Common myeloid progenitor, CD34-positive (primary cell): Measurements from ENCODE around the gene CFI.
"Not testable (repeated sequence)": the region's sequence is repeated elsewhere in the genome, so short reads cannot be mapped to it uniquely, and the experiment has no call there.

Experiments
- CTCF ChIA-PET: fragments of 350-600 bp; sonication (Branson Sonifier 250); formaldehyde crosslinking; loops from one replicate; lab custom pipeline; 2021; ENCODE audit warnings: antibody characterized with exemption; lab: Charles Lee
- POLR2A ChIA-PET: fragments of 350-600 bp; sonication (Branson Sonifier 250); formaldehyde crosslinking; loops from one replicate; lab custom pipeline; 2021; ENCODE audit warnings: antibody characterized with exemption; lab: Charles Lee
- DNase-seq, 3 donors: peaks; one replicate each; pipeline versions ENCODE4 v3.0.0 to v3.0.0-alpha.2; 2013
- H3K27ac ChIP-seq, 2 experiments: 1 replicate in 1 of 2; 2 replicates in 1 of 2; pipeline ENCODE4 v1.7.0; 2013; ENCODE audit warnings: inconsistent platforms in 2 of 2, low read length in 2 of 2, mild to moderate bottlenecking in 2 of 2, low read depth in 1 of 2, moderate library complexity in 1 of 2; ENCODE audit not compliant: severe bottlenecking in 2 of 2, insufficient read depth in 1 of 2, poor library complexity in 1 of 2
- H3K27me3 ChIP-seq, 5 experiments: replicated peaks in 2 of 5; 1 replicate in 3 of 5; 2 replicates in 2 of 5; pipeline versions ENCODE4 v1.6.1 to v1.7.0; 2013; ENCODE audit warnings: low read length in 4 of 5, mild to moderate bottlenecking in 2 of 5, moderate library complexity in 2 of 5, inconsistent platforms in 1 of 5; ENCODE audit not compliant: insufficient read depth in 5 of 5, control insufficient read depth in 4 of 5
- H3K36me3 ChIP-seq, 4 experiments: 1 replicate in 2 of 4; 2 replicates in 2 of 4; pipeline versions ENCODE4 v1.6.1 to v1.7.0; 2013; ENCODE audit warnings: low read length in 3 of 4, control low read depth in 1 of 4, mild to moderate bottlenecking in 1 of 4; ENCODE audit not compliant: control insufficient read depth in 4 of 4, insufficient read depth in 4 of 4
- H3K4me1 ChIP-seq, 4 experiments: 1 replicate in 3 of 4; 2 replicates in 1 of 4; pipeline versions ENCODE4 v1.6.1 to v1.7.1; 2013; ENCODE audit warnings: low read length in 3 of 4, mild to moderate bottlenecking in 3 of 4, control low read depth in 1 of 4, inconsistent platforms in 1 of 4, moderate library complexity in 1 of 4; ENCODE audit not compliant: control insufficient read depth in 4 of 4, insufficient read depth in 4 of 4; ENCODE audit errors: control extremely low read depth in 1 of 4
- H3K4me3 ChIP-seq, 7 experiments: 1 replicate in 4 of 7; 2 replicates in 3 of 7; pipeline versions ENCODE4 v1.5.1 to v1.7.0; 2013; ENCODE audit warnings: mild to moderate bottlenecking in 7 of 7, low read length in 6 of 7, moderate library complexity in 6 of 7, inconsistent platforms in 2 of 7, low read depth in 2 of 7, control low read depth in 1 of 7; ENCODE audit not compliant: insufficient read depth in 4 of 7, control insufficient read depth in 1 of 7; ENCODE audit errors: extremely low read depth in 1 of 7
- H3K9me3 ChIP-seq, 5 experiments: 1 replicate in 4 of 5; 2 replicates in 1 of 5; pipeline versions ENCODE4 v1.6.1 to v1.7.1; 2013; ENCODE audit warnings: low read length in 4 of 5, mild to moderate bottlenecking in 2 of 5, inconsistent platforms in 1 of 5, low read depth in 1 of 5, moderate library complexity in 1 of 5; ENCODE audit not compliant: control insufficient read depth in 4 of 5, insufficient read depth in 2 of 5; ENCODE audit errors: control extremely low read depth in 1 of 5
- WGBS: methylation state at CpG from one replicate; pipeline ENCODE4 v1.1.5; 2013; ENCODE audit not compliant: insufficient coverage; 5-methylcytosine and 5-hydroxymethylcytosine counted together

The CFI gene

GRCh38 chr4:109798866-109799265 is 2.9 kb downstream of the CFI start:
- H3K27me3 ChIP-seq: no peaks in the 10 kb centered on the region
- H3K36me3 ChIP-seq: peaks cover 0 to 3% (median 0%) of the 10 kb centered on the region in 4 experiments
- H3K4me3 ChIP-seq: no peak overlapping the region
- H3K9me3 ChIP-seq: peaks cover 0 to 25% (median 6%) of the 10 kb centered on the region in 5 experiments
- H3K27ac ChIP-seq: no peak overlapping the region
- ChIA-PET CTCF (no interaction called here), POLR2A (no interaction called here)
- H3K4me1 ChIP-seq: peaks cover 0 to 18% (median 5%) of the 10 kb centered on the region in 4 experiments
- DNase-seq: no peak

DNA sequence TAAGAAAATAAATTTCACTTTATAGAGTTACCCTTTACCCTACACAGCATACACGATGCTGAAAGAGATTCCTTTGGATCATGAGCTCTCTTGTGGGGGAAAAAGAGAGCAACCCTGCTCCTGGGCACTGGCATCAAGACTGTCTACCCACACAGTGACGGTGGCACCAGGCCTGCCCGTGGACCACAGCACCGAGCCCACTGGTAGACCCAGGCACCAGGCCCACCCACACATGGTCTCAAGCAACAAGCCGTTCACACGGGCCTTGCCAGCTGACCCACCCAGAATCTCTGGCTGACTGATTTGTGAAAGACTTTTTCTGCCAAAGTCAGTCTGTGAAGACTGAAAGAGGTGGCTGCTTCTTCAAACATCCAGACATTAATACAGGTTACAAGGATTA is 6.7 kb downstream of the CFI start:
- Histone ChIP-seq H3K9me3 (peaks cover 0 to 32% (median 6%) of the 10 kb centered on the region in 5 experiments), H3K4me1 (no peaks in the 10 kb centered on the region), H3K27ac (no peak overlapping the region), H3K27me3 (no peaks in the 10 kb centered on the region), H3K36me3 (peaks cover 0 to 6% (median 0%) of the 10 kb centered on the region in 4 experiments), H3K4me3 (no peak overlapping the region)
- ChIA-PET CTCF (interaction anchor here (0.6 to 1.3 kb wide), 4 partner anchors 9 to 93 kb away, joined by 3 to 4 read pairs (median 4); no protein-coding TSS in a partner anchor), POLR2A (no interaction called here)
- DNase-seq: no peak
- WGBS: no CpG with 5 or more reads among the region's 6 CpGs

DNA sequence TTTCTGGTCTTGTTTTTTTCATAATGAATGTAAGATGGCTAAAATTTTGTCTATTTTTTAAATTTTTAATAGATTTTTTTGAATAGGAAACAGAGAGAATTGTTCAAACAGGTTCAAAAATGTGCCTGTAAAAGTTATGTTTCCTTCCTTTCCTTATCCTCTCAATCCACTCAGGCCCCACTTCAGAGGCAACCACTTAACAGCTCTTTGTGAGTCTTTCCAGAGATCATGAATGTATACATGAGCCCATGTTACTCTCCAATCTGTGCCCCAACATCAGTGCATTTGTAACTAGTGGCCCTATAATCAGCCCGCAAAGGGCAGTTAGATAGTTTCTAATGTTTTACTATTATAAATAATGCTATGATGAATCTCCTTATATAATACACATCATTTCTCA is 14.0 kb downstream of the CFI start:
- H3K27ac ChIP-seq: no peak overlapping the region
- H3K36me3 ChIP-seq: no peaks in the 10 kb centered on the region
- H3K27me3 ChIP-seq: no peaks in the 10 kb centered on the region
- CTCF ChIA-PET: no interaction called here
- POLR2A ChIA-PET: no interaction called here
- H3K4me3 ChIP-seq: no peak overlapping the region
- peaks cover 0 to 3% (median under 1%) of the 10 kb centered on the region in 5 experiments for H3K9me3 ChIP-seq
- WGBS: no CpG with 5 or more reads among the region's 1 CpG
- no peaks in the 10 kb centered on the region for H3K4me1 ChIP-seq
- DNase-seq: no peak

GRCh38 chr4:109786846-109787245 is 15.0 kb downstream of the CFI start:
- H3K9me3 ChIP-seq: peaks cover 0 to 3% (median 0%) of the 10 kb centered on the region in 5 experiments
- no CpG with 5 or more reads among the region's 1 CpG for WGBS
- no peaks in the 10 kb centered on the region for H3K4me1 ChIP-seq
- H3K36me3 ChIP-seq: no peaks in the 10 kb centered on the region
- POLR2A ChIA-PET: no interaction called here
- CTCF ChIA-PET: no interaction called here
- H3K27me3 ChIP-seq: no peaks in the 10 kb centered on the region
- no peak for DNase-seq
- H3K4me3 ChIP-seq: no peak overlapping the region
- no peak overlapping the region for H3K27ac ChIP-seq

DNA sequence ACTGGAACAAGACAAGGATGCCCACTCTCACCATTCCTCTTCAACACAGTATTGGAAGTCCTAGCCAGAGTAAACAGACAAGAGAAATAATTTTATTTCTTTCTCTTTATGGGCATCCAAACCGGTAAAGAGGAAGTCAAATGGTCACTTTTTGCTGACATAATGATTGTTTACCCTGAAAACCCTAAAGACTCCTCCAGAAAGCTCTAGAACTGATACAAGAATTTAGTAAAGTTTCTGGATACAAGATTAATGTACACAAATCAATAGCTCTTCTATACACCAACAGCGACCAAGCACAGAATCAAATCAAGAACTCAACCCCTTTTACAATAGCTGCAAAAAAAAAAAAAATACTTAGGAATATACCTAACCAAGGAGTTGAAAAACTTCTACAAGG is 19.7 kb downstream of the CFI start:
- WGBS: no CpG with 5 or more reads among the region's 2 CpGs
- H3K4me1 ChIP-seq, H3K4me3 ChIP-seq, H3K27ac ChIP-seq, DNase-seq, H3K36me3 ChIP-seq, H3K27me3 ChIP-seq, H3K9me3 ChIP-seq, POLR2A ChIA-PET: not testable (repeated sequence)
- CTCF ChIA-PET: interaction anchor here (0.6 kb wide), 1 partner anchor 401 kb away, joined by 3 read pairs; no protein-coding TSS in a partner anchor

GRCh38 chr4:109764789-109765402 is 36.9 kb downstream of the CFI start:
- Histone ChIP-seq H3K27me3 (peaks cover 0 to 1% (median 0%) of the 10 kb centered on the region in 5 experiments), H3K4me1 (no peaks in the 10 kb centered on the region), H3K9me3 (no peaks in the 10 kb centered on the region), H3K4me3 (no peak overlapping the region), H3K27ac (no peak overlapping the region), H3K36me3 (no peaks in the 10 kb centered on the region)
- DNase-seq: no peak
- no CpG with 5 or more reads among the region's 5 CpGs for WGBS
- ChIA-PET POLR2A (no interaction called here), CTCF (no interaction called here)

GRCh38 chr4:109764376-109764775 is 37.4 kb downstream of the CFI start:
- Histone ChIP-seq H3K27me3 (peaks cover 0 to under 1% (median 0%) of the 10 kb centered on the region in 5 experiments), H3K4me3 (no peak overlapping the region), H3K36me3 (no peaks in the 10 kb centered on the region), H3K9me3 (no peaks in the 10 kb centered on the region), H3K27ac (no peak overlapping the region), H3K4me1 (no peaks in the 10 kb centered on the region)
- 100% methylated on average over 2 of the region's 2 CpGs for WGBS
- CTCF ChIA-PET: no interaction called here
- DNase-seq: no peak
- POLR2A ChIA-PET: no interaction called here
